ENCODE data around the gene TRAPPC2. TPM values are rescaled to one million over a fixed set of nuclear protein-coding genes. Genes with fewer than 3 reads are reported as not detected.
A peak's percentile ranks its signal among the peaks of the same experiment; 100 is the strongest.

The TRAPPC2 gene
- total and polyA plus RNA-seq, 2 of the 13 experiments (the other 11 are each of a cell fraction or from before 2014, with no cell fraction given) = 4.4 to 8.1 TPM

DNA sequence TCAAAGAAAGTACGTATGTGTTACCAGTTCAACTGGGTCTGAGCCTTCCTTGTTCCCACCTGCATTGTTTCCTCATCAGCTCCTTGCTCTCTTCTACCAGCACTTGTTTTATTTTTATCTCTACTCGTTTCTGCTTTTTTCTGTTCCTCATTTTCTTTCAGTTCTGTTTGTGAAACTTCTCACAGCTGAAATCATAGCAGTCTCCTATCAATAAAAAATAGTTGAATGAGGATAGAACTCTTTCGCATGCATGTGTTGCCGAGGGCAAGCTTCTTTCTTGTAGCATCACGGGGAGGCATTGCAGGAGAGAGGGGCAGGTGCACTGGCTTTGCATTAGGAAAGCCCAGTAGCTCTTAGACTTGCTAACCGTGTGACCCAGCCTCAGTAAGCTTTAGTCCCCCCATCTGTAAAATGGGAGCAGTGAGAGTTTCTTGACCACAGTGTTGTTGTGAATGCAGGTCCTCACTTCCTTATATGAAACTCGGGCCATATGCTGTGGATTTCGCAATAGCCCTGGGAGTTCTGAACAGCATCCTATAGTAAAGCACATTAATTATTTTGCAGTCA is 24.8 kb upstream of the TRAPPC2 start:
- TF ChIP-seq ZNF34 (CRISPR knock-in tag; IDR thresholded peaks at IDR 0.05; ENCODE audit: borderline replicate concordance) = no peak
- peak; percentile 73 for TF ChIP-seq CEBPB (IDR thresholded peaks at IDR 0.05; ENCODE audit: borderline replicate concordance, low read depth, low read length)
- H3K4me3 ChIP-seq (replicated peaks in 1 of 3; ENCODE audit: insufficient read depth in 1 of 3, low read depth in 2 of 3, low read length in 3 of 3) = no peak overlapping the region
- H3K27me3 ChIP-seq (ENCODE audit: control insufficient read depth in 1 of 2, insufficient read depth in 2 of 2, low read length in 2 of 2) = no peaks in the 10 kb centered on the region
- in situ Hi-C loops (cut with HindIII; ENCODE audit: extremely low pct_ligation_motif_present, low pct_unique_long_range_greater_than_20kb) = loop anchor here (25.0 kb wide), 1 partner anchor 247 kb away; no protein-coding TSS in a partner anchor
- no peak overlapping the region for H3K4me2 ChIP-seq (ENCODE audit: low read depth, low read length)
- H3K36me3 ChIP-seq (replicated peaks in 1 of 2; ENCODE audit: control insufficient read depth in 1 of 2, insufficient read depth in 2 of 2, low read length in 2 of 2) = peaks cover 2 to 24% of the 10 kb centered on the region in 2 experiments; a peak in 4 of 5 replicates
- FAIRE-seq = no peak
- H3K4me1 ChIP-seq (ENCODE audit: insufficient read depth, low read length) = no peaks in the 10 kb centered on the region
- no peak for DNase-seq (ENCODE audit: low spot score)
- H3K27ac ChIP-seq (ENCODE audit: extremely low read length, insufficient read depth, low read length) = no peak overlapping the region
- no peaks in the 10 kb centered on the region for H4K20me1 ChIP-seq (ENCODE audit: insufficient read depth, low read length)
- no peaks in the 10 kb centered on the region for H3K79me2 ChIP-seq (ENCODE audit: insufficient read depth, low read length)
- H2AFZ ChIP-seq (ENCODE audit: low read length) = no peak overlapping the region
- CTCF ChIA-PET (ENCODE audit: low intra/inter-chr PET ratio, low total read pairs) = no interaction called here
- no peaks in the 10 kb centered on the region for H3K9me3 ChIP-seq (ENCODE audit: low read length)
- H3K9ac ChIP-seq (ENCODE audit: insufficient read depth, low read depth, low read length) = no peak overlapping the region
- WGBS (ENCODE audit: low lambda C conversion rate) = 97% methylated on average over 7 of the region's 8 CpGs
- BruUV-seq (replicated peaks) = no TSS peak
- POLR2A ChIA-PET = no interaction called here
- no peak for ATAC-seq
- intact Hi-C loops (cut with micrococcal nuclease; ENCODE audit: unreplicated experiment) = no loop called here

DNA sequence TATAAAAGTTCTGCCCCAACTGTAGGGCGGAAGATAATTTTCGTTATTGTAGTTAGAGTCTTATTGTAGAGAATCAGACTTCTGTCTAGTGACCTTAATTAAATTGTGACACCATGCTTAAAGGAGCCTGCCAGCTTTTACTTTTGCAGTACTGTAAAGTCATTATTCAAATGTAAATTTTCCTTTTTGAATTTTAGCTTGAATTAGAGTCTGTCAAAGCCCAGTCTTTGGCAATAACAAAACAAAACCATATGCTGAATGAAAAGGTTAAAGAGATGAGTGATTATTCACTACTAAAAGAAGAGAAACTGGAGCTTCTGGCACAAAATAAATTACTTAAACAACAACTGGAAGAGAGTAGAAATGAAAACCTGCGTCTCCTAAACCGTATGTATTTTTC is 22.0 kb upstream of the TRAPPC2 start:
- ChIA-PET CTCF (ENCODE audit: low intra/inter-chr PET ratio, low total read pairs) (no interaction called here), POLR2A (interaction anchor here (0.6 kb wide), 1 partner anchor 43 kb away, joined by 4 read pairs; no protein-coding TSS in a partner anchor)
- H3K4me3 ChIP-seq (replicated peaks in 1 of 3; ENCODE audit: insufficient read depth in 1 of 3, low read depth in 2 of 3, low read length in 3 of 3) = no peak overlapping the region
- BruUV-seq (replicated peaks) = no TSS peak
- 97% methylated on average over 4 of the region's 4 CpGs for WGBS (ENCODE audit: low lambda C conversion rate)
- H3K36me3 ChIP-seq (replicated peaks in 1 of 2; ENCODE audit: control insufficient read depth in 1 of 2, insufficient read depth in 2 of 2, low read length in 2 of 2) = peaks cover 2 to 28% of the 10 kb centered on the region in 2 experiments; a peak in 3 of 5 replicates
- H3K4me1 ChIP-seq (ENCODE audit: insufficient read depth, low read length) = no peaks in the 10 kb centered on the region
- DNase-seq (ENCODE audit: low spot score) = no peak
- FAIRE-seq = no peak
- ATAC-seq = no peak
- intact Hi-C loops (cut with micrococcal nuclease; ENCODE audit: unreplicated experiment) = no loop called here
- no peak overlapping the region for H2AFZ ChIP-seq (ENCODE audit: low read length)
- in situ Hi-C loops (cut with HindIII; ENCODE audit: extremely low pct_ligation_motif_present, low pct_unique_long_range_greater_than_20kb) = loop anchor here (25.0 kb wide), 1 partner anchor 244 kb away; no protein-coding TSS in a partner anchor
- H3K79me2 ChIP-seq (ENCODE audit: insufficient read depth, low read length) = no peaks in the 10 kb centered on the region
- no peak overlapping the region for H3K27ac ChIP-seq (ENCODE audit: extremely low read length, insufficient read depth, low read length)
- H4K20me1 ChIP-seq (ENCODE audit: insufficient read depth, low read length) = no peaks in the 10 kb centered on the region
- no peak overlapping the region for H3K9ac ChIP-seq (ENCODE audit: insufficient read depth, low read depth, low read length)
- no peak overlapping the region for H3K4me2 ChIP-seq (ENCODE audit: low read depth, low read length)
- H3K27me3 ChIP-seq (ENCODE audit: control insufficient read depth in 1 of 2, insufficient read depth in 2 of 2, low read length in 2 of 2) = no peaks in the 10 kb centered on the region
- no peaks in the 10 kb centered on the region for H3K9me3 ChIP-seq (ENCODE audit: low read length)
- TF ChIP-seq SSRP1 (CRISPR knock-in tag; IDR thresholded peaks at IDR 0.05) (no peak), AKNA (CRISPR knock-in tag; IDR thresholded peaks at IDR 0.05; ENCODE audit: borderline replicate concordance) (no peak), HMGA1 (CRISPR knock-in tag; conservative IDR thresholded peaks at IDR 0.05) (no peak), GZF1 (CRISPR knock-in tag; IDR thresholded peaks at IDR 0.05) (no peak), ELK4 (CRISPR knock-in tag; IDR thresholded peaks at IDR 0.05; ENCODE audit: borderline replicate concordance) (no peak), RELA (CRISPR knock-in tag; IDR thresholded peaks at IDR 0.05) (no peak), FLYWCH1 (CRISPR knock-in tag; IDR thresholded peaks at IDR 0.05) (no peak), ZNF17 (CRISPR knock-in tag; IDR thresholded peaks at IDR 0.05) (no peak), ZFAT (CRISPR knock-in tag; conservative IDR thresholded peaks at IDR 0.05) (no peak), THYN1 (CRISPR knock-in tag; IDR thresholded peaks at IDR 0.05; ENCODE audit: borderline replicate concordance, low read depth) (no peak), ZNF367 (CRISPR knock-in tag; IDR thresholded peaks at IDR 0.05; ENCODE audit: borderline replicate concordance) (no peak)
